Gastroesophageal sphincter (tissue), 3 donors: ENCODE data around the gene CBLN3.

Source experiments
- POLR2AphosphoS5 ChIP-seq: sonication (generic); formaldehyde crosslinking; IDR thresholded peaks from one replicate; pipeline ENCODE4 v1.6.1; 2017; ENCODE audit warnings: antibody characterized with exemption
- TF ChIP-seq, protein P1 (sequence below), 4 experiments: fragments of 200-600 bp in 2 of 4; fragments of 450-650 bp in 2 of 4; sonication (generic) in 1 of 4; IDR thresholded peaks; one replicate each; pipeline ENCODE4 v1.5.1; 2017 to 2019; ENCODE audit warnings: antibody characterized with exemption in 4 of 4, mild to moderate bottlenecking in 2 of 4, moderate library complexity in 2 of 4

DNA sequence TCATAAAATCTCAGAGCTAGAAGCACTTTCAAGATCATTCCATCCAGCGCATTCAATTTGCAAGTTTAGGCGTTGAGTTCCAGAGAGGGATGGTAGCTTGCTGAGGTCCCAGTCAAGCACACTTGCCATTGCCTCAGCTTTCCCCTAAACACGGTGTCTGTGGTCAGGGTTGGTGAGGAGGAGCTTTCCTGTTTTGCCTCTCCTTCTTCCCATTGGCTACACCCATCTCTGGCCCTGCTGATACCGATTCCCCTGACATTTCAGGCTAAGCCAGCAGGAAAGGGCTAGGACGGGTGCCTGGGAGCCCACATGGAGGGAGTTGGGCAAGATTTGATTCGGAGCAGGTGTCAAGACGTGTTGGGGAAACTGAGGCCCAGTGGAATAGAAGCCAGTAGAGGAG lies 52.3 kb downstream of the CBLN3 start:
- no peak for TF ChIP-seq POLR2AphosphoS5
- TF ChIP-seq, protein P1, sequence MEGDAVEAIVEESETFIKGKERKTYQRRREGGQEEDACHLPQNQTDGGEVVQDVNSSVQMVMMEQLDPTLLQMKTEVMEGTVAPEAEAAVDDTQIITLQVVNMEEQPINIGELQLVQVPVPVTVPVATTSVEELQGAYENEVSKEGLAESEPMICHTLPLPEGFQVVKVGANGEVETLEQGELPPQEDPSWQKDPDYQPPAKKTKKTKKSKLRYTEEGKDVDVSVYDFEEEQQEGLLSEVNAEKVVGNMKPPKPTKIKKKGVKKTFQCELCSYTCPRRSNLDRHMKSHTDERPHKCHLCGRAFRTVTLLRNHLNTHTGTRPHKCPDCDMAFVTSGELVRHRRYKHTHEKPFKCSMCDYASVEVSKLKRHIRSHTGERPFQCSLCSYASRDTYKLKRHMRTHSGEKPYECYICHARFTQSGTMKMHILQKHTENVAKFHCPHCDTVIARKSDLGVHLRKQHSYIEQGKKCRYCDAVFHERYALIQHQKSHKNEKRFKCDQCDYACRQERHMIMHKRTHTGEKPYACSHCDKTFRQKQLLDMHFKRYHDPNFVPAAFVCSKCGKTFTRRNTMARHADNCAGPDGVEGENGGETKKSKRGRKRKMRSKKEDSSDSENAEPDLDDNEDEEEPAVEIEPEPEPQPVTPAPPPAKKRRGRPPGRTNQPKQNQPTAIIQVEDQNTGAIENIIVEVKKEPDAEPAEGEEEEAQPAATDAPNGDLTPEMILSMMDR (IDR thresholded peaks at IDR 0.05) = no peak
